OCI-LY3 (cell line): ENCODE data around the gene MACROD2.
"Not testable (repeated sequence)": the region's sequence is repeated elsewhere in the genome, so short reads cannot be mapped to it uniquely, and the experiment has no call there.

Experiments
- H2AFZ ChIP-seq: fragments of 200-600, 300-600 bp; shearing (Covaris generic); 2 replicates; pipeline ENCODE4 v1.6.0; 2014; ENCODE audit warnings: antibody characterized with exemption, low read depth, low read length
- H3K27ac ChIP-seq: fragments of 200-600, 300-600 bp; sonication (generic); 2 replicates; pipeline ENCODE4 v1.5.1; 2014; ENCODE audit warnings: mild to moderate bottlenecking, low read length, moderate library complexity, mixed read lengths
- H3K27me3 ChIP-seq: fragments of 200-600, 300-600 bp; sonication (generic); 2 replicates; pipeline ENCODE4 v1.6.1; 2014; ENCODE audit warnings: low read depth, low read length, mixed read lengths
- H3K36me3 ChIP-seq: fragments of 200-600, 300-600 bp; sonication (generic); replicated peaks from 2 replicates; pipeline ENCODE3; 2014; ENCODE audit warnings: low read depth, low read length, mixed read lengths
- H3K4me1 ChIP-seq: fragments of 300-600, 200-600 bp; sonication (generic); 2 replicates; pipeline ENCODE4 v1.6.1; 2014; ENCODE audit warnings: low read length, mixed read lengths
- H3K4me2 ChIP-seq: fragments of 200-600, 300-600 bp; sonication (generic); 2 replicates; pipeline ENCODE4 v1.6.1; 2014; ENCODE audit warnings: low read length, mixed read lengths
- H3K4me3 ChIP-seq: fragments of 300-600, 200-600 bp; sonication (generic); 2 replicates; pipeline ENCODE4 v1.5.1; 2014; ENCODE audit warnings: antibody characterized with exemption, mild to moderate bottlenecking, low read length, moderate library complexity
- H3K79me2 ChIP-seq: fragments of 300-600, 200-600 bp; shearing (Covaris generic); 2 replicates; pipeline ENCODE4 v1.6.1; 2014; ENCODE audit warnings: mild to moderate bottlenecking, low read length, mixed read lengths
- H3K9ac ChIP-seq: fragments of 300-600, 200-600 bp; shearing (Covaris generic); 2 replicates; pipeline ENCODE4 v1.6.0; 2014; ENCODE audit warnings: mild to moderate bottlenecking, low read length, moderate library complexity
- H3K9me3 ChIP-seq: fragments of 200-600, 300-600 bp; shearing (Covaris generic); 2 replicates; pipeline ENCODE4 v1.6.1; 2014; ENCODE audit warnings: low read length, mixed read lengths; ENCODE audit not compliant: insufficient read depth
- H4K20me1 ChIP-seq: fragments of 200-600, 300-600 bp; sonication (generic); 2 replicates; pipeline ENCODE4 v1.6.1; 2016; ENCODE audit warnings: low read length, mixed read lengths; ENCODE audit not compliant: insufficient read depth
- CTCF ChIP-seq: fragments of 200-600, 300-600 bp; sonication (generic); IDR thresholded peaks from 2 replicates; pipeline ENCODE4 v1.5.1; 2014; ENCODE audit warnings: antibody characterized with exemption, low read length, low read depth
- EZH2phosphoT487 ChIP-seq: fragments of 200-600 bp; shearing (Covaris generic); IDR thresholded peaks from 2 replicates; pipeline ENCODE4 v1.6.1; 2018; ENCODE audit warnings: antibody characterized with exemption, mixed run types, low read depth

MACROD2 gene

DNA sequence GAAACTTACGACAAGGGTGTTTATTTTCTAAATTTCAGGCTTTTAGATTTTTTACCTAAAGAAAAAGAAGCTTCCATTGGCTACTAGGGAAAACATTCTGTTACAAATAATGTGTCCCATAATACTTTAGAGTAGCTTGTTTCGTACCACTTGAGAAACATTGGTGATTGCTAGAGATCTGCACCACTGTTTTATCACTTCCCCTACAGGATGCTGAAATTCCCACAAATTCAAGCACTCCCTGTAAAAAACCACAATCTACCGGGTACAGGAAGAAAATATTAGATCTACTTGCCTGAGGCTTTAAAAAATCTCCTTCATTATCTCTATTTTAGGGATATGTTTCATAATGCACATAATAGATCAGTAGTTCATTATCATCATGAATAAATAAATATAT lies 34.8 kb upstream of the MACROD2 start:
- H3K4me3 ChIP-seq: no peak overlapping the region

GRCh38 chr20:13984211-13984610 lies 11.1 kb upstream of the MACROD2 start:
- Histone ChIP-seq H3K4me2 (no peak overlapping the region), H3K9me3 (no peaks in the 10 kb centered on the region), H3K79me2 (no peaks in the 10 kb centered on the region), H3K9ac (no peak overlapping the region), H2AFZ (no peak overlapping the region), H3K27ac (no peak overlapping the region), H3K4me3 (no peak overlapping the region), H3K27me3 (no peaks in the 10 kb centered on the region), H4K20me1 (no peaks in the 10 kb centered on the region), H3K4me1 (no peaks in the 10 kb centered on the region), H3K36me3 (no peaks in the 10 kb centered on the region)
- no peak for TF ChIP-seq EZH2phosphoT487
- no peak for TF ChIP-seq CTCF

More for the DNA sequence above, 34.8 kb upstream of the MACROD2 start:
- no peaks in the 10 kb centered on the region for H3K36me3 ChIP-seq
- H4K20me1 ChIP-seq: no peaks in the 10 kb centered on the region
- H3K27me3 ChIP-seq: no peaks in the 10 kb centered on the region
- TF ChIP-seq CTCF (no peak), EZH2phosphoT487 (no peak)
- no peak overlapping the region for H3K9ac ChIP-seq
- no peak overlapping the region for H3K27ac ChIP-seq
- H3K4me2 ChIP-seq: no peak overlapping the region
- no peaks in the 10 kb centered on the region for H3K4me1 ChIP-seq
- H2AFZ ChIP-seq: no peak overlapping the region
- H3K9me3 ChIP-seq: no peaks in the 10 kb centered on the region
- no peaks in the 10 kb centered on the region for H3K79me2 ChIP-seq

DNA sequence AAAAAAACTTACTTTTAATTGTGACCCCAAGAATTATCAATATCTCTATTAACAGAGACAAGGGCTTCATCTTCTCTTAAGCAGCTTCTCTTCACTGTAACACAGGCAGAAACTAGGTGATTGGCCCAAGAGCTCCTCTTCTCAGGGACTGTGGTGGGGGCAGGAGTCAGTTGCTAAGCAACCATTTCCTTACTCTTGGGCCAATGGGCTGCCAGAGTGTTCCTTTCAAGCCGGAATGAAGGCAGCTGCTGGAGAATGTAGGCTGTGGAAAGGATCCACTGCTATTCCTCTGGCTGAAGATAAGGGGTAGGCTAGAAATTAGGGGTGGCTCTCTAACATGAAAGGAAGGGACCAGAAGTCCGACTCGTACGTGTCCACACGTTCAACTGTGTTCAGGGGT lies 4.9 kb upstream of the MACROD2 start, which contains the start of gene SEL1L2:
SEL1L2 (minus strand) TSS at position 150 of the 400 bp plus-strand sequence; CDS start at position 70, 80 bp downstream.
- Histone ChIP-seq H2AFZ (no peak within 1 kb of the TSS), H3K36me3 (no peaks in the 10 kb centered on the region)

DNA sequence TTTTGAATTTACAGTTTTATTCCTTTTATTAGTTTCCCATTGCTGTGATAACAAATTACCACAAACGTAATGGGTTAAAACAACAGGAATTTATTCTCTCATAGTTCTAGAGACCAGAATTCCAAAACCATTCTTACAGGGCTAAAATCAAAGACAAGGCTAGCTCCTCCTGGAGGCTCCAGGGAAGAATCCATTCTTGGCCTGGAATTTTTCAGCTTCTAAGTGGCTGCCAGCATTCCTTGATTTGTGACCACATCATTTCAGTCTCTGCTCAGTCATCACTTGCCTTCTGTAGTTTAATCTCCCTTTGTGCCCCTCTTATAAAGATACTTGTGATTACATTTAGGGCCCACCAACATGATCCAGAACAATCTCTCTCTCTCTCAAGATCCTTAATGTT lies 4.0 kb upstream of the MACROD2 start:
- no peak overlapping the region for H3K4me2 ChIP-seq
- no peak overlapping the region for H3K9ac ChIP-seq
- no peaks in the 10 kb centered on the region for H4K20me1 ChIP-seq
- TF ChIP-seq CTCF (no peak), EZH2phosphoT487 (no peak)
- no peak overlapping the region for H3K27ac ChIP-seq
- H3K9me3 ChIP-seq: peaks cover 5% of the 10 kb centered on the region; the same call in 1 of the 2 replicates
- no peaks in the 10 kb centered on the region for H3K36me3 ChIP-seq
- H3K4me1 ChIP-seq: no peaks in the 10 kb centered on the region
- H3K79me2 ChIP-seq: no peaks in the 10 kb centered on the region
- no peak overlapping the region for H2AFZ ChIP-seq
- no peaks in the 10 kb centered on the region for H3K27me3 ChIP-seq
- no peak overlapping the region for H3K4me3 ChIP-seq

More for the DNA sequence above, 4.9 kb upstream of the MACROD2 start, which contains the start of gene SEL1L2:
- no peaks in the 10 kb centered on the region for H4K20me1 ChIP-seq
- no peak within 1 kb of the TSS for H3K27ac ChIP-seq
- H3K4me1 ChIP-seq: no peaks in the 10 kb centered on the region
- H3K27me3 ChIP-seq: no peaks in the 10 kb centered on the region
- H3K9ac ChIP-seq: no peak within 1 kb of the TSS
- no peaks in the 10 kb centered on the region for H3K79me2 ChIP-seq
- H3K9me3 ChIP-seq: peaks cover 5% of the 10 kb centered on the region; the same call in 1 of the 2 replicates
- no peak within 1 kb of the TSS for H3K4me3 ChIP-seq
- H3K4me2 ChIP-seq: no peak within 1 kb of the TSS
- TF ChIP-seq CTCF: no peak
- TF ChIP-seq EZH2phosphoT487: no peak

GRCh38 chr20:13991955-13992354 lies 3.4 kb upstream of the MACROD2 start:
- not testable (repeated sequence) for H2AFZ ChIP-seq, H3K27ac ChIP-seq, H3K79me2 ChIP-seq, H3K27me3 ChIP-seq, H3K9me3 ChIP-seq, H3K4me1 ChIP-seq, H4K20me1 ChIP-seq, H3K4me3 ChIP-seq, H3K4me2 ChIP-seq, H3K9ac ChIP-seq, H3K36me3 ChIP-seq
